DOHH2 (cell line): Measurements from ENCODE around the gene SSUH2.

Source experiments
- CTCF ChIP-seq: fragments of 200-600 bp; sonication (generic); IDR thresholded peaks from one replicate; pipeline ENCODE4 v1.5.1; 2014; ENCODE audit warnings: antibody characterized with exemption, mild to moderate bottlenecking, low read depth, low read length; ENCODE audit not compliant: poor library complexity, severe bottlenecking
- EZH2phosphoT487 ChIP-seq: fragments of 200-600 bp; sonication (generic); IDR thresholded peaks from 2 replicates; pipeline ENCODE4 v1.6.1; 2017; ENCODE audit warnings: borderline replicate concordance, mild to moderate bottlenecking, antibody characterized with exemption, low read length, moderate library complexity, mixed read lengths

- TF ChIP-seq CTCF (no peak), EZH2phosphoT487 (no peak)
Measured at GRCh38 chr3:8624612-8625011, 20.0 kb downstream of the SSUH2 start.
